ENCODE results near the gene THUMPD3.

THUMPD3 gene

DNA sequence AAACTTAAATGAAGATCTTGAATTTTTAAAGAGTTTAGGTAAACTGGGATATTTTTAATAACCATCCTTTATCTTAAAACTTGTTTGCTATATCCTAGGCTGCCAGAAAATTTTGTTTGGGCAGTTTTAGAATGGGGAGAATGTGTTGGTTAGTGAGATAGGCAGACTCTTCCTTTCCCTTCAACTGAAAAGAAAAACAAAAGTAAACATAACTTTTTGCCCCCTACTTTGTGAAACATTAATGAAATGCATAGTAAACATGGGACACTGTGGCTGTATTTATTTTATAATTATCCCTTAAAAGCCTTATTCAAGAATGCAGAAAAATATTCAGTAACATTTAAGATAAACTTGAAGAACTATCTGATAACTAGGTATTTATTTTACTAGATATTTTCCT, 65.6 kb downstream of the THUMPD3 start:
- TF ChIP-seq ZFX (IDR thresholded peaks at IDR 0.05; ENCODE audit: borderline replicate concordance): no peak
- no peak for TF ChIP-seq CTCF (IDR thresholded peaks at IDR 0.05)
- no peak overlapping the region; the same call in 1 of the 2 replicates for H3K27ac ChIP-seq

GRCh38 chr3:9430733-9431132, 67.9 kb downstream of the THUMPD3 start:
- no peak overlapping the region for H3K27ac ChIP-seq
- TF ChIP-seq CTCF (IDR thresholded peaks at IDR 0.05) (no peak), ZFX (IDR thresholded peaks at IDR 0.05; ENCODE audit: borderline replicate concordance) (no peak)

DNA sequence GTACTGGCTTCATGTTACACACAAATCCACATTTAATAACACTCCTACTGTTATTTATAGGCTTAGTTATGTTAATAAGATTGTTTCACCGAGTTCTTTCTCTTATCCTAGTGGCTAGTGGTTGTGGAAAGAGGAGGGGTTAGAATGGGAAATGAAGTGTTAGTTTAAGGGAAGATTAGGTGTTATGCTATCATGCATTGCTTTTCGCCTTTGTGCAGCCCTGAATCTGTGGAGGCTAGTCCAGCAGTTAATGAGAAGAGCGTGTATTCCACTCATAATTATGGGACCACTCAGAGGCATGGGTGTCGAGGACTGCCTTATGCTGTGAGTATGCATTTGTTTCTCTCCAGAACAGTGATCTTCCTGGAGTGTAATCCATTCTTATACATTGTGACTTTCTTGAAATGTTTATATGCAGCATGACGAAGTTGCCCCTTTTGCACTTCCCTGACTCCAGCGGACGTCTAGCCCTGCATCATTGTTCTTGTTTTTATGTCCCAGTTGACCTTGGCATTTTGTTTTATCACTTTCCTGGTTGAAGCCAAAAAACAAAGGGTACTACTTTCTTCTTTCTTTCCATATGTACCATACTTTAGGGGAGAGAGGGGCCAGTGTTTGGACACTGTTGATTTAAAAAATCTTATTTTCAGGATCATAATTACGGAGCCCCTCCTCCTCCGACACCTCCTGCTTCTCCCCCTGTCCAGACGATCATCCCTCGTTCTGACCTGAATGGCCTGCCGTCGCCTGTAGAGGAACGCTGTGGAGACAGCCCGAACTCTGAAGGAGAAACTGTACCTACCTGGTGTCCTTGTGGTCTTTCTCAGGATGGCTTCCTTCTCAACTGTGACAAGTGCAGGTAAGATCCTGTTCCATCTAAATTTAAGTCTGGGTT, 71.0 kb downstream of the THUMPD3 start:
- TF ChIP-seq CTCF (IDR thresholded peaks at IDR 0.05) (no peak), ZFX (IDR thresholded peaks at IDR 0.05; ENCODE audit: borderline replicate concordance) (no peak)
- no peak overlapping the region for H3K27ac ChIP-seq

DNA sequence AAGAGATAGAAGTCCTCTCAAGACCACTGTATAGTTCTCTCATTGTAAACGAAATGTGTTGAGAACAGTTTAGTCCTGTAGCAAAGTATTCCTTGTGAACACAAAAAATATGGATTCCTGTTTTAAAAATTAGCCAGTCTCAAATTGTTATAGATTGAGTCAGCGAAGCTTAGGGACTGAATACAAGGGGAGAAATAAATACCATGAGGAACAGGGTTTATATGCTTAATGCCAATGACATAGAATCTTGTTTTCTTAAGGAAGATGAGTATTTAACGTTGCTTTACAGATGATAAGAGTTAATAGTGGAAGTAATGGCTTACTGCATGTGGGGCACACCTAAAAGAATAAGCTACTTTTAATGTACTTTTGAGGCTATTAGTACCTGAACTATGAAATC, 72.5 kb downstream of the THUMPD3 start:
- no peak for TF ChIP-seq CTCF (IDR thresholded peaks at IDR 0.05)
- TF ChIP-seq ZFX (IDR thresholded peaks at IDR 0.05; ENCODE audit: borderline replicate concordance): no peak
- H3K27ac ChIP-seq: no peak overlapping the region

All from 22Rv1 (cell line).